CD4-positive, alpha-beta T cell treated with Interleukin-4 for 1 hour (primary cell): ENCODE data around the gene PDE1A.

Source experiments
- DNase-seq, 2 donors: peaks; one replicate each; pipeline ENCODE4 v3.0.0-alpha.2; 2020 to 2022

Gene PDE1A

DNA sequence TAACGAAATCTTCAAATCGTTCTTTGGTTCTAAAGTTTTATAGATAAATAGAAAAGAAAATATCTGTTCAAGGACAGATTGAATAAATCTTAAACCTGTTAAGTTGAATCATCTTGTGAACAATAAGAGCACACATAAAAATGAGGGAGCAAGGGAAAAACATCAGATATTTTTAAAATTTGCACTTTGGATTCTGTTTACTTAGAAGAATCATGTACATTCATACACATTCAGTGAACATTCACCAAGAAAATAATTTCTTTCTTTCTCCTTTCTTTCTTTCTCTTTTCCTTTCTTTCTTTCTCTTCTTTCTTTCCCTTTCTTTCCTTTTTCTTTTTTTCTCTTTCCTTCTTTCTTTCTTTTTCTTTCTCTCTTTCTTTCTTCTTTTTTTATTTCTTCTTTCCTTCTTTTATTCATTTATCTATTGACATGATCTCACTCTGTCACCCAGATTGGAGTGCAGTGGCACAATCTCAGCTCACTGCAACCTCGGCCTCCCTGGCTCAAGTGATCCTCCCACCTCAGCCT, 164.9 kb downstream of the PDE1A start:
- no peak for DNase-seq

- no peak for DNase-seq
Measured at GRCh38 chr2:182259629-182260150, 167.1 kb downstream of the PDE1A start.

GRCh38 chr2:182252534-182252933, 174.3 kb downstream of the PDE1A start:
- DNase-seq = no peak

DNA sequence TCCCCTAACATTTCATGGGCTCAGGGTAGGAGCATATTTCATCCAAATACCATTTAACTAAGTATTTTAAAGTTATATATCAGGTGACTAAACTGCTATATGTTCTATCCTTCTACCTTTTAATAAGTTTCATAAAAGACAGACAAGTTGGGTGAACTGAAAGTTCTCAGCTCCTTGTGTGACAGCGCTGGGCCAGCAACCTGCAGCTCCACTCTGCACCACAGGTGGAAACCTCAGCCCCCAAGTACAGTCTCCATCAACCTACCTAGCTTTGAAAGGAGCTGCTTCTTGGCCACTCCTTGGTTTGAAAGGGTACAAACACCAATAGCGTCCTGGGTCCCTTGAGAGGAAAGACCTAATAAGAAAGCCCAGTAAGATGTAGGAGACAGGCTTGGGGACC, 177.9 kb downstream of the PDE1A start:
- DNase-seq = no peak

- no peak for DNase-seq
Measured at GRCh38 chr2:182248362-182248761, 178.5 kb downstream of the PDE1A start.

DNA sequence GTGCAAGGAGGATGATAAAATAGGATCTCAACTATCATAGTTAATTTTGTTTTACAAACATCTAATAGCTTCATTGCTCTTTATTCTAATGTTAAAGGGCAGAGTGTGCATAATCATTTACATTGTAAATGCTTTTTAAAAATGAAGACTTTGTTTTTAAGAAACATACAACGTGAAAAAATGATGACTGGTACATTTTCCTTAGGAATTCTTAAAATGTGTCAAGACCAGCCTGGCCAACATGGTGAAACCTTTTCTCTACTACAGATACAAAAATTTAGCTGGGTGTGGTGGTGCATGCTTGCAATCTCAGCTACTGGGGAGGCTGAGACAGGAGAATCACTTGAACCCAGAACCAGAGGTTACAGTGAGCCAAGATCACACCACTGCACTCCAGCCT, 179.0 kb downstream of the PDE1A start:
- DNase-seq = no peak

GRCh38 chr2:182245963-182246362, 180.9 kb downstream of the PDE1A start:
- DNase-seq = no peak

DNA sequence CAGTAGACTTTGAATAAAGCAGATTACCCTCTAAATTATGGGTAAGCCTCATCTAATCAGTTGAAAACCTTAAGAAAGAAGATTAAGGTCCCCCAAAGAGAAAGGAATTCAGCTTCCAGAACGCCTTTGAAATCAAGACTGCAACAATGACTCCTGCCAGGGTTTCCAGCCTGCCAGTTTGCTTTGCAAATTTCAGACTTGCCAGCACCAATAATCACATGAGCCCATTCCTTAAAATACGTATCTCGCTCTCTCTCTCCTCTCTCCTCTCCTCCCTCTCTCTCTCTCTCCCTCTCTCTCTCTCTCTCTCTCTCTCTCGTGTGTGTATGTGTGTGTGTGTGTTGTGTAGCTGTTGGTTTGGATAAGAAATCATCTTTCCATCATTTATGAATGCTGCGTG, 184.2 kb downstream of the PDE1A start:
- DNase-seq = no peak

- DNase-seq = no peak
Measured at GRCh38 chr2:182241936-182242335, 184.9 kb downstream of the PDE1A start.

- peak in 1 of 2 donors; percentile 2 for DNase-seq
Measured at GRCh38 chr2:182240862-182241371, 185.9 kb downstream of the PDE1A start.

GRCh38 chr2:182230561-182230960, 196.3 kb downstream of the PDE1A start:
- no peak for DNase-seq

DNA sequence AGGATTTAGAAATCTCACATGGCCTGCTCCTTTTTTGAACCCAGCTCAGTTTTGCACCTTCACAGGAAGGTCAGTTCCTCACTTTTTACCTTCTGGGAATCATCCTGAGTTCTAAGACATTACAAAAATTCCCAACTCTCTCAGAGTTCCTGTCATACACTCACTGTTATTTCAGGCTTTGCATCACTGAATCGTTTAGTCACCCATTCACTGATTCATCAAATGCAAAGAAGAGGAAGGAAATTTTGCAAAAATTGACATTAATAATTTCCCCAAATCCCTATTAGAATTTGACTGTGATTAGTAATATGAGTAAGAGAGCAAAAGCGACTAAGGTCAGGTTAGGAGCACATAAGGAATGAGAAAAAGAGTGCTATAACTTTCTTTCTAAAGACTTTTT, 197.5 kb downstream of the PDE1A start:
- DNase-seq = no peak

- no peak for DNase-seq
Measured at GRCh38 chr2:182228741-182229140, 198.1 kb downstream of the PDE1A start.

GRCh38 chr2:182228073-182228473, 198.8 kb downstream of the PDE1A start:
- DNase-seq = no peak

- DNase-seq = no peak
Measured at GRCh38 chr2:182226807-182227206, 200.0 kb downstream of the PDE1A start.

GRCh38 chr2:182224669-182225068, 202.2 kb downstream of the PDE1A start:
- DNase-seq = no peak

- DNase-seq = no peak
Measured at GRCh38 chr2:182220998-182221397, 205.8 kb downstream of the PDE1A start.

GRCh38 chr2:182220335-182220734, 206.5 kb downstream of the PDE1A start:
- no peak for DNase-seq

GRCh38 chr2:182210669-182211068, 216.2 kb downstream of the PDE1A start:
- no peak for DNase-seq

DNA sequence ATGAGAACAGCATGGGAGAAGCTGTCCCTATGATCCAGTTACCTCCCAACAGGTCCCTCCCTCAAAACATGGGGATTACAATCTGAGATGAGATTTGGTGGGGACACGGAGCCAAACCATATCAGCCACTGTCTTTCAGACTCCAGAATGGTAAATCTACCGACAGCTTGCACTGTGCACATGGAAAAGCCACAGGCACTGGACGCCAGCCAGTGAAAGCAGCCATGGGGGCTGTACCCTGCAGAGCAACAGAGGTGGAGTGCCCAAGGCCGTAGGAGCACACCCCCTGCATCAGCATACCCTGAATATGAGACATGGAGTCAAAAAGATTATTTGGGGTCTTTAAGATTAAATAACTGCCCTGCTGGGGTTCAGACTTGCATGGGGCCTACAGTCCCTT, 218.4 kb downstream of the PDE1A start:
- DNase-seq = no peak

GRCh38 chr2:182207049-182207746, 219.6 kb downstream of the PDE1A start:
- DNase-seq = no peak

DNA sequence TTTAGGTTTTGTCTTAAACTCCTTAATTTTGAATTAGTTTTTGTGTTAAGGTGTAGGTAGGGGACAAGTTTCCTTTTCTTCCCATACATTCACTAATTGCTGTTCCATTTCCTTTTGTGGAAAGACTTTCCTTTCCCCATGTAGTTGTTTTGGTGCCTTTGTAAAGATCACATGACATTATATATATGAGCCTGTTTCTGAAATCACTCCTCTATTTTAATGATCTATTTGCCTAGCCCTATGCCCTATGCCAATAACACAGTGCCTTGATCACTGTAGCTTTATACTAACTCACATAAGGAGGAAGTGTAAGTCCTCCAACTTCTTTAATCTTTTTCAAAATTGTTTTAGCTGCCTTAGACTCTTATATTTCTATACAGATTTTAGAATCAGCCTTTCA, 229.3 kb downstream of the PDE1A start:
- DNase-seq = no peak

DNA sequence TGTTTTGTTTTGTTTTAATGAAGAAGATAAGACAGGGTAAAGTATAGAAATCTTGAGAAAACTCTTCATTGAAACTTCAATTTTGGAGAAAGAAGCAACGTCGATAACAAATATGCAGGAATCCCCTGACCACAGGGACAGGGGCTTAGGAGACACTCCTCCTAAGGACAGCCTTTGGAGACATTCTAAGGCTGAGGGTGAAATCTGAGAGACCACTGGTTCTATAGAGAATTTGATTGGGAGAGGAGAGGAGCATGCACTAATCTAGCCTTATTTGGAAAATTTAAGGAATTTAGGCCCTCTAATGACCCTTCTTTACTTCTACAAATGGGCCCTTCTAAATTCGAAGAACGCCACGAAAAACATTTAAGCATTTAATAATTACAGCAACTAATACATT, 233.5 kb downstream of the PDE1A start:
- DNase-seq = no peak

DNA sequence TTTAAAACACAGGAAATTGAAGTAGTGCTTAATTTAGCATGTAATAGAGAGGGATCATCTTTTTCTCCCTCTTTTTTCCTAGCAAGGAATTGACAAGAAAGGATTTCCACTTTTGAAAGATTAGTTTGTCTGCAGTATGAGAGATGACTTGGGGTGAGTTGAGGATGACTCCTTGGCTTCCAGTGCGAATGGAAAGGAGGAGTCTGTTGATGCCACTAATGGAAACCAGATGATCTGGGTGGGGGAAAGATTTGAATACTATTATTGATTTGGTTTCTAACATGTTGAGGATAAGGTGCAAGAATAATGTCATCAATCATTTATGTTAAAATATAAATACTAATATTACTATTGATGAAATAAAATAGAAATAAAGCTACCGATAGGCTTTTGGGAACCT, 235.8 kb downstream of the PDE1A start:
- DNase-seq = no peak

DNA sequence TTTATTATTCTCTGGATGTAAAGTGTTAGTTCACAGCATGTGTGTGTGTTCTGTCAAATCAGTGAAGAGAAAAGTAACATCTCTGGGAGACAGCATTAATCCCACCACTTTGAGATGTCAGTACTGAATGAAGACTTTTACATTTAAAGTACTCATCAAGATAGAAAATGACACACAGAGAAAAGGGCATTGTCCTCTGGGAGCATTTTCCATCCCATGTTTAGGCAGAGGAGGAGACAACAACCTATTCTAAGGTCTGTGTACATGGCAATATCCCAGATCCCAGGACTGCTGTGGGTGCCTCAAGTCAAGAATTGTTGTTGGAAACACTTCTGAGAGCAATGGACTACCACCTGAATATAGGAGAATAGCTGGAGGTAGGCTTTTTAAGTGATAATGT, 239.7 kb downstream of the PDE1A start:
- DNase-seq = no peak
